OCI-LY3 (cell line): ENCODE measurements around the gene DCTN5.

Experiments
- CTCF ChIP-seq: fragments of 200-600, 300-600 bp; sonication (generic); IDR thresholded peaks from 2 replicates; pipeline ENCODE4 v1.5.1; 2014; ENCODE audit warnings: antibody characterized with exemption, low read length, low read depth
- EZH2phosphoT487 ChIP-seq: fragments of 200-600 bp; shearing (Covaris generic); IDR thresholded peaks from 2 replicates; pipeline ENCODE4 v1.6.1; 2018; ENCODE audit warnings: antibody characterized with exemption, mixed run types, low read depth

- no peak for TF ChIP-seq CTCF
- no peak for TF ChIP-seq EZH2phosphoT487
These were observed 5.3 kb upstream of the DCTN5 start for GRCh38 chr16:23635958-23636357.
